ENCODE results near the gene NTM. TPM values are rescaled to one million over a fixed set of nuclear protein-coding genes. Genes with fewer than 3 reads are reported as not detected.

NTM gene
- total and polyA plus RNA-seq, 2 of the 8 experiments (the other 6 are each of a cell fraction or from before 2014, with no cell fraction given), result 13.4 to 20.0 TPM

- TF ChIP-seq CHD7 (IDR thresholded peaks at IDR 0.05; ENCODE audit: insufficient replicate concordance, low read length) (no peak), HDAC6 (IDR thresholded peaks at IDR 0.05; ENCODE audit: low read depth, low read length) (no peak), CHD2 (IDR thresholded peaks at IDR 0.05; ENCODE audit: low read length) (no peak), GABPA (IDR thresholded peaks at IDR 0.05; ENCODE audit: borderline replicate concordance, insufficient read depth, low read length) (no peak)
Observed at GRCh38 chr11:132051704-132052103, 681.3 kb downstream of the NTM start (continued).
